Measurements from ENCODE around the gene DYNLT3. TPM values are rescaled to one million over a fixed set of nuclear protein-coding genes. Genes with fewer than 3 reads are reported as not detected.

Gene DYNLT3
- total RNA-seq, 2 donors from 2014 or later: 50.4 to 52.9 TPM

DNA sequence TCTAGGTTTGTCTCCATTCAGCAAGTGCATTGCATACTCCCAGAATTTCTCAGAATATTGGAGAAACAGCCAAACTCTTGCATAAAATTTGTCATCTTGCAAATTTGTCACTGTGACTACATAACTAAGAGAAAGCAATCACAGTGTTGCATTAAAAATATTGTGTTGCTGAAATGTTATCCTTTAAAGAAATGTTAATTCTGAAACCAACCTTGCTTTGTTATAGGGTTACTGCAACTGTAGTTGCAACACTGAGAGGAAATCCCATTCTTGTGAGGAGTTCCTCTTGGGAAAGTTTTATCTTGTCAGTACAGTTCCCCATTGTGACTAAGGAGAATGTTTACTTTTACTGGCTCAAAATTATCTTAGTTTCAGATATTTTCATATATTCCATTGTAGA is 46.7 kb downstream of the DYNLT3 start:
- DNase-seq (ENCODE audit: low spot score) (no peak), ATAC-seq (ENCODE audit: insufficient number of reproducible peaks, low FRiP score, low read depth) (no peak)
- Histone ChIP-seq H3K9me3 (no peaks in the 10 kb centered on the region), H3K36me3 (no peaks in the 10 kb centered on the region), H3K4me3 (no peak overlapping the region), H3K4me1 (ENCODE audit: control insufficient read depth in 1 of 2, low read depth in 2 of 2) (no peaks in the 10 kb centered on the region), H3K27ac (no peak overlapping the region), H3K27me3 (replicated peaks; ENCODE audit: insufficient read depth) (no peaks in the 10 kb centered on the region)
- no peak for TF ChIP-seq CTCF (IDR thresholded peaks at IDR 0.05)

DNA sequence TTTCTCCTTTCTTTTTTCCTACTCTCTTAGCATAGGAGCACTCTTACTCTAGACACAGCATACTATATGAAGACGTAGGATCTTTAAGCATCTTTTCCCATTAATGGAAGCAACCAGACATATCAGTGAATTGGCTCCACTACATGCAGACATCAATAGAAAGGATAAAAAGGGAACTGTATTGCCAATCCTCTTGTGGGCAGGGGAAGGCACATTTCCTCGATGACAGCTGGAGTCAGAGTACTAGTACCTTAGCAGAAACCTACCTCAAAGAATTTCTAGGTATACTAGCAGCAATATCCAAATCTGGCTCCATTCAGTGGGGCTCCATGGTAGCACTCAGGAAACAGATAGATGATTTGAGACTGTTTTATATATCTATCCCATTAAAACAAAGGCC is 47.4 kb downstream of the DYNLT3 start:
- no peak overlapping the region for H3K4me3 ChIP-seq
- H3K9me3 ChIP-seq: no peaks in the 10 kb centered on the region
- no peak for TF ChIP-seq CTCF (IDR thresholded peaks at IDR 0.05)
- no peak for ATAC-seq (ENCODE audit: insufficient number of reproducible peaks, low FRiP score, low read depth)
- no peaks in the 10 kb centered on the region for H3K4me1 ChIP-seq (ENCODE audit: control insufficient read depth in 1 of 2, low read depth in 2 of 2)
- H3K27me3 ChIP-seq (replicated peaks; ENCODE audit: insufficient read depth): no peaks in the 10 kb centered on the region
- DNase-seq (ENCODE audit: low spot score): no peak
- H3K27ac ChIP-seq: no peak overlapping the region
- no peaks in the 10 kb centered on the region for H3K36me3 ChIP-seq

- no peaks in the 10 kb centered on the region for H3K4me1 ChIP-seq (ENCODE audit: control insufficient read depth in 1 of 2, low read depth in 2 of 2)
- no peaks in the 10 kb centered on the region for H3K36me3 ChIP-seq
- H3K27ac ChIP-seq: no peak overlapping the region
- TF ChIP-seq CTCF (IDR thresholded peaks at IDR 0.05): no peak
- H3K4me3 ChIP-seq: no peak overlapping the region
- DNase-seq (ENCODE audit: low spot score) (no peak), ATAC-seq (ENCODE audit: insufficient number of reproducible peaks, low FRiP score, low read depth) (no peak)
- H3K9me3 ChIP-seq: no peaks in the 10 kb centered on the region
- no peaks in the 10 kb centered on the region for H3K27me3 ChIP-seq (replicated peaks; ENCODE audit: insufficient read depth)
These were observed 50.6 kb downstream of the DYNLT3 start for GRCh38 chrX:37796805-37797204.

GRCh38 chrX:37796310-37796709 is 51.1 kb downstream of the DYNLT3 start:
- TF ChIP-seq CTCF (IDR thresholded peaks at IDR 0.05): no peak
- Histone ChIP-seq H3K4me1 (ENCODE audit: control insufficient read depth in 1 of 2, low read depth in 2 of 2) (no peaks in the 10 kb centered on the region), H3K27me3 (replicated peaks; ENCODE audit: insufficient read depth) (no peaks in the 10 kb centered on the region), H3K27ac (no peak overlapping the region), H3K4me3 (no peak overlapping the region), H3K9me3 (no peaks in the 10 kb centered on the region), H3K36me3 (no peaks in the 10 kb centered on the region)
- no peak for DNase-seq (ENCODE audit: low spot score)
- no peak for ATAC-seq (ENCODE audit: insufficient number of reproducible peaks, low FRiP score, low read depth)

Other genes with a start within 250 kb of the DYNLT3 start
- gene XK, start 161.8 kb downstream of the DYNLT3 start, total RNA-seq: 1 to 10 TPM; 1.5 to 1.6 TPM
- 10 to 100 TPM; 38.7 to 39.9 TPM for gene CYBB, start 67.5 kb downstream of the DYNLT3 start, total RNA-seq
- not detected for gene SYTL5, start 159.0 kb upstream of the DYNLT3 start, total RNA-seq

Data from thoracic aorta (tissue), 2 donors.